Activated B cell treated with CpG ODN at 0.5 μM for 24 hours (primary cell): ENCODE measurements around the gene TANGO6. TPM values are rescaled to one million over a fixed set of nuclear protein-coding genes. Genes with fewer than 3 reads are reported as not detected.

Experiments
- ATAC-seq: fragments of 200-7000 bp; cut with Tn5 transposase; one replicate; pipeline ENCODE4 v1.10.0; 2021; ENCODE audit warnings: low read depth, mild to moderate bottlenecking, moderate library complexity
- CTCF ChIA-PET: fragments of 350-600 bp; sonication (Branson Sonifier 250); formaldehyde crosslinking; loops from one replicate; lab custom pipeline; 2021; ENCODE audit warnings: antibody characterized with exemption; lab: Charles Lee
- POLR2A ChIA-PET: fragments of 350-600 bp; sonication (Branson Sonifier 250); formaldehyde crosslinking; loops from one replicate; lab custom pipeline; 2021; ENCODE audit warnings: antibody characterized with exemption; lab: Charles Lee
- DNase-seq: peaks from one replicate; pipeline ENCODE4 v3.0.0; 2022
- H3K27ac Mint-ChIP-seq: one replicate; pipeline ENCODE4 v1.8.0; 2020; ENCODE audit warnings: mixed read lengths
- H3K27me3 Mint-ChIP-seq: one replicate; pipeline ENCODE4 v1.8.0; 2021; ENCODE audit warnings: mixed read lengths
- H3K36me3 Mint-ChIP-seq: one replicate; pipeline ENCODE4 v1.8.0; 2021; ENCODE audit warnings: low read depth, mixed read lengths
- H3K4me1 Mint-ChIP-seq: one replicate; pipeline ENCODE4 v1.8.0; 2021; ENCODE audit warnings: mixed read lengths
- H3K4me3 Mint-ChIP-seq: one replicate; pipeline ENCODE4 v1.8.0; 2020; ENCODE audit warnings: mild to moderate bottlenecking, mixed read lengths
- H3K9me3 Mint-ChIP-seq: one replicate; pipeline ENCODE4 v1.8.0; 2020; ENCODE audit warnings: mixed read lengths
- CTCF ChIP-seq: fragments of 200-600 bp; IDR thresholded peaks from one replicate; pipeline ENCODE4 v1.8.0; 2022; ENCODE audit warnings: antibody characterized with exemption, mild to moderate bottlenecking
- intact Hi-C: fragments of 100-400 bp; cut with micrococcal nuclease; formaldehyde crosslinking; loops from one replicate; pipeline ENCODE4 v1.15.1; 2024
- total RNA-seq: library from RNA; stranded (reverse); gene quantifications from 2 replicates; pipeline ENCODE4 v1.2.3, GENCODE V29; 2022

TANGO6 gene
- total RNA-seq, 1 donor from 2014 or later, result 39.4 TPM

- no peak for TF ChIP-seq CTCF
- peaks cover 1% of the 10 kb centered on the region for H3K27me3 Mint-ChIP-seq
- H3K4me3 Mint-ChIP-seq, result no peak overlapping the region
- ChIA-PET POLR2A (no interaction called here), CTCF (interaction anchor here (1.2 kb wide), 2 partner anchors 9 to 10 kb away, joined by 3 to 5 read pairs; partner anchors contain the start of gene HAS3)
- H3K36me3 Mint-ChIP-seq, result peaks cover 63% of the 10 kb centered on the region
- H3K4me1 Mint-ChIP-seq, result no peaks in the 10 kb centered on the region
- ATAC-seq, result no peak
- intact Hi-C loops, result no loop called here
- no peak overlapping the region for H3K27ac Mint-ChIP-seq
- H3K9me3 Mint-ChIP-seq, result no peaks in the 10 kb centered on the region
- DNase-seq, result no peak
Measured at GRCh38 chr16:69114346-69114975, 271.1 kb downstream of the TANGO6 start.

- no peak for TF ChIP-seq CTCF
- H3K27ac Mint-ChIP-seq, result no peak overlapping the region
- H3K27me3 Mint-ChIP-seq, result no peaks in the 10 kb centered on the region
- DNase-seq (no peak), ATAC-seq (no peak)
- intact Hi-C loops, result no loop called here
- H3K36me3 Mint-ChIP-seq, result peaks cover 59% of the 10 kb centered on the region
- H3K4me3 Mint-ChIP-seq, result no peak overlapping the region
- ChIA-PET POLR2A (no interaction called here), CTCF (interaction anchor here (1.2 kb wide), 2 partner anchors 9 to 10 kb away, joined by 3 to 5 read pairs; partner anchors contain the start of gene HAS3)
- no peaks in the 10 kb centered on the region for H3K4me1 Mint-ChIP-seq
- H3K9me3 Mint-ChIP-seq, result no peaks in the 10 kb centered on the region
Measured at GRCh38 chr16:69114976-69115355, 271.6 kb downstream of the TANGO6 start.

GRCh38 chr16:69115361-69115760, 272.0 kb downstream of the TANGO6 start:
- no peaks in the 10 kb centered on the region for H3K4me1 Mint-ChIP-seq
- no peak overlapping the region for H3K4me3 Mint-ChIP-seq
- ChIA-PET CTCF (interaction anchor here (1.2 kb wide), 1 partner anchor 10 kb away, joined by 3 read pairs; the partner anchor contains the start of gene HAS3), POLR2A (no interaction called here)
- no peak overlapping the region for H3K27ac Mint-ChIP-seq
- no peaks in the 10 kb centered on the region for H3K9me3 Mint-ChIP-seq
- DNase-seq (no peak), ATAC-seq (no peak)
- peaks cover 62% of the 10 kb centered on the region for H3K36me3 Mint-ChIP-seq
- intact Hi-C loops, result no loop called here
- no peaks in the 10 kb centered on the region for H3K27me3 Mint-ChIP-seq
- TF ChIP-seq CTCF, result no peak

- ATAC-seq (no peak), DNase-seq (no peak)
- peaks cover 62% of the 10 kb centered on the region for H3K36me3 Mint-ChIP-seq
- no peak overlapping the region for H3K4me3 Mint-ChIP-seq
- intact Hi-C loops, result no loop called here
- ChIA-PET CTCF (no interaction called here), POLR2A (no interaction called here)
- no peak for TF ChIP-seq CTCF
- no peaks in the 10 kb centered on the region for H3K9me3 Mint-ChIP-seq
- no peaks in the 10 kb centered on the region for H3K27me3 Mint-ChIP-seq
- no peak overlapping the region for H3K27ac Mint-ChIP-seq
- H3K4me1 Mint-ChIP-seq, result no peaks in the 10 kb centered on the region
Measured at GRCh38 chr16:69115837-69116236, 272.5 kb downstream of the TANGO6 start.

GRCh38 chr16:69116256-69116875, 273.0 kb downstream of the TANGO6 start:
- no peak for ATAC-seq
- Mint-ChIP-seq H3K36me3 (peaks cover 64% of the 10 kb centered on the region), H3K4me3 (no peak overlapping the region), H3K27ac (no peak overlapping the region), H3K4me1 (no peaks in the 10 kb centered on the region), H3K9me3 (no peaks in the 10 kb centered on the region), H3K27me3 (no peaks in the 10 kb centered on the region)
- CTCF ChIA-PET, result no interaction called here
- no peak for DNase-seq
- POLR2A ChIA-PET, result no interaction called here
- TF ChIP-seq CTCF, result no peak
- intact Hi-C loops, result no loop called here
